IMR-90 (cell line): ENCODE measurements around the gene TRDMT1. TPM values are rescaled to one million over a fixed set of nuclear protein-coding genes. Genes with fewer than 3 reads are reported as not detected.

ENCODE experiments used
- ATAC-seq: fragments of 200-7000 bp; cut with Tn5 transposase; 2 replicates; pipeline ENCODE4 v1.9.1; 2020; ENCODE audit warnings: low read depth, mild to moderate bottlenecking, moderate library complexity
- BruUV-seq: library from RNA; stranded (reverse); fragments of 400-500 nt; replicated peaks from 2 replicates; lab custom pipeline; 2021; lab: Mats Ljungman, UMichigan
- CTCF ChIA-PET: fragments of 300-600 bp; formaldehyde crosslinking; extraction: SDS; loops from one replicate; lab custom pipeline; 2021; ENCODE audit warnings: antibody characterized with exemption; lab: Yijun Ruan, JAX
- POLR2A ChIA-PET: fragments of 300-600 bp; sonication (Branson Sonifier 250); formaldehyde crosslinking; loops from one replicate; lab custom pipeline; 2022; ENCODE audit warnings: antibody characterized with exemption; ENCODE audit not compliant: unreplicated experiment; lab: Charles Lee
- DNase-seq: peaks from one replicate; pipeline ENCODE4 v3.0.0; 2013
- H2AFZ ChIP-seq: replicated peaks from 2 replicates; pipeline ENCODE3; 2013; ENCODE audit warnings: low read length, mild to moderate bottlenecking; ENCODE audit not compliant: poor library complexity
- H2AK5ac ChIP-seq: 2 replicates; pipeline ENCODE4 v1.6.1; 2013; ENCODE audit warnings: low read depth, low read length, inconsistent platforms
- H2AK9ac ChIP-seq: replicated peaks from 2 replicates; pipeline ENCODE3; 2013; ENCODE audit warnings: mild to moderate bottlenecking, low read depth, low read length, moderate library complexity; ENCODE audit not compliant: poor library complexity
- H2BK120ac ChIP-seq: 2 replicates; pipeline ENCODE4 v1.6.1; 2013; ENCODE audit warnings: low read depth, low read length, inconsistent platforms
- H2BK15ac ChIP-seq: 3 replicates; pipeline ENCODE4 v1.6.1; 2013; ENCODE audit warnings: low read depth, low read length, inconsistent platforms
- H2BK20ac ChIP-seq: 2 replicates; pipeline ENCODE4 v1.6.1; 2013; ENCODE audit warnings: low read depth, mild to moderate bottlenecking, inconsistent platforms, low read length, moderate library complexity
- H2BK5ac ChIP-seq: 2 replicates; pipeline ENCODE4 v1.6.1; 2013; ENCODE audit warnings: mild to moderate bottlenecking, low read depth, low read length, inconsistent platforms; ENCODE audit not compliant: poor library complexity, severe bottlenecking
- H3K14ac ChIP-seq: replicated peaks from 2 replicates; pipeline ENCODE4 v1.6.1; 2013; ENCODE audit warnings: low read depth, low read length, inconsistent platforms
- H3K18ac ChIP-seq: 2 replicates; pipeline ENCODE4 v1.6.1; 2013; ENCODE audit warnings: low read depth, low read length, control low read depth
- H3K23ac ChIP-seq: 2 replicates; pipeline ENCODE4 v1.6.1; 2013; ENCODE audit warnings: low read depth, low read length, inconsistent platforms
- H3K27ac ChIP-seq: 2 replicates; pipeline ENCODE4 v1.5.1; 2013; ENCODE audit warnings: mild to moderate bottlenecking, control low read depth, low read length; ENCODE audit not compliant: insufficient read depth
- H3K27me3 ChIP-seq: 2 replicates; pipeline ENCODE4 v1.6.1; 2013; ENCODE audit warnings: low read length; ENCODE audit not compliant: control insufficient read depth, insufficient read depth
- H3K36me3 ChIP-seq: 2 replicates; pipeline ENCODE4 v1.6.1; 2013; ENCODE audit warnings: low read length, mixed read lengths; ENCODE audit not compliant: control insufficient read depth, insufficient read depth
- H3K4ac ChIP-seq: 2 replicates; pipeline ENCODE4 v1.6.1; 2013; ENCODE audit warnings: low read depth, low read length, inconsistent platforms
- H3K4me1 ChIP-seq: 2 replicates; pipeline ENCODE4 v1.6.1; 2013; ENCODE audit warnings: low read length, mixed read lengths; ENCODE audit not compliant: control insufficient read depth, insufficient read depth
- H3K4me2 ChIP-seq: 2 replicates; pipeline ENCODE4 v1.6.1; 2013; ENCODE audit warnings: low read depth, mild to moderate bottlenecking, control low read depth, low read length, moderate library complexity
- H3K4me3 ChIP-seq: 2 replicates; pipeline ENCODE4 v1.5.1; 2013; ENCODE audit warnings: low read depth, mild to moderate bottlenecking, control low read depth, low read length, moderate library complexity; ENCODE audit not compliant: insufficient read depth
- H3K56ac ChIP-seq: 2 replicates; pipeline ENCODE4 v1.6.1; 2013; ENCODE audit warnings: low read length, inconsistent platforms; ENCODE audit not compliant: insufficient read depth; ENCODE audit errors: extremely low read depth
- H3K79me1 ChIP-seq, 2 experiments: 2 replicates each; pipeline ENCODE4 v1.6.1; 2013; ENCODE audit warnings: low read length in 2 of 2, inconsistent platforms in 1 of 2, low read depth in 1 of 2
- H3K9ac ChIP-seq: 2 replicates; pipeline ENCODE4 v1.6.1; 2013; ENCODE audit warnings: low read depth, low read length, control low read depth
- H3K9me1 ChIP-seq: 2 replicates; pipeline ENCODE4 v1.6.1; 2013; ENCODE audit warnings: low read length, inconsistent platforms; ENCODE audit not compliant: insufficient read depth
- H3K9me3 ChIP-seq: 2 replicates; pipeline ENCODE4 v1.6.1; 2013; ENCODE audit warnings: low read length; ENCODE audit not compliant: control insufficient read depth, insufficient read depth
- H4K20me1 ChIP-seq: 2 replicates; pipeline ENCODE4 v1.6.1; 2013; ENCODE audit warnings: low read length, inconsistent platforms; ENCODE audit not compliant: insufficient read depth
- H4K5ac ChIP-seq: 2 replicates; pipeline ENCODE4 v1.6.1; 2013; ENCODE audit warnings: mild to moderate bottlenecking, low read depth, low read length, control low read depth
- H4K8ac ChIP-seq, 2 experiments: 2 replicates each; pipeline ENCODE4 v1.6.1; 2013; ENCODE audit warnings: low read depth in 2 of 2, low read length in 2 of 2, control low read depth in 1 of 2, inconsistent platforms in 1 of 2
- H4K91ac ChIP-seq: 2 replicates; pipeline ENCODE4 v1.6.1; 2013; ENCODE audit warnings: low read depth, low read length, inconsistent platforms; ENCODE audit not compliant: insufficient read depth
- CEBPB ChIP-seq: IDR thresholded peaks from 2 replicates; pipeline ENCODE4 v1.6.1; 2012; ENCODE audit warnings: low read depth, low read length, improper control_type of control experiment
- MAZ ChIP-seq: IDR thresholded peaks from 2 replicates; pipeline ENCODE4 v1.6.1; 2012; ENCODE audit warnings: low read depth, mild to moderate bottlenecking, low read length, improper control_type of control experiment, moderate library complexity, borderline replicate concordance
- NFE2L2 ChIP-seq: fragments of 150-350 bp; IDR thresholded peaks from 2 replicates; pipeline ENCODE4 v1.6.1; 2016; ENCODE audit warnings: low read depth, mild to moderate bottlenecking, low read length
- POLR2A ChIP-seq: IDR thresholded peaks from 2 replicates; pipeline ENCODE4 v1.6.1; 2012; ENCODE audit warnings: mild to moderate bottlenecking, low read depth, low read length
- RFX5 ChIP-seq: IDR thresholded peaks from 2 replicates; pipeline ENCODE4 v1.8.0; 2012; ENCODE audit warnings: low read depth, mild to moderate bottlenecking, low read length, moderate library complexity
- SMC3 ChIP-seq: fragments of 150-350 bp; IDR thresholded peaks from 2 replicates; pipeline ENCODE4 v1.6.1; 2016; ENCODE audit warnings: low read depth, mild to moderate bottlenecking, antibody characterized with exemption, low read length, moderate library complexity
- USF2 ChIP-seq: fragments of 150-350 bp; IDR thresholded peaks from 2 replicates; pipeline ENCODE4 v1.6.1; 2017; ENCODE audit warnings: mild to moderate bottlenecking, antibody characterized with exemption, low read length, low read depth
- dilution Hi-C: fragments of 300-500 bp; cut with HindIII; formaldehyde crosslinking; loops from one replicate; pipeline ENCODE4 v1.14.3; 2018; ENCODE audit warnings: low sequenced_read_pairs; ENCODE audit not compliant: unreplicated experiment
- in situ Hi-C: fragments of 300-500 bp; cut with MboI; formaldehyde crosslinking; loops from 3 replicates; pipeline ENCODE4 v1.14.3; 2019; ENCODE audit warnings: low sequenced_read_pairs, inconsistent platforms, mixed read lengths
- intact Hi-C: fragments of 100-400 bp; cut with micrococcal nuclease; formaldehyde crosslinking; loops from 2 replicates; pipeline ENCODE4 v1.10.0; 2022
- polyA plus RNA-seq, 3 experiments: library from polyadenylated mRNA; depleted of rRNA; stranded (reverse); fragments of >200 nt; gene quantifications; 2 replicates each; pipeline ENCODE4 v1.2.3, GENCODE V29; 2012; ENCODE audit warnings: low replicate concordance in 1 of 3
- total RNA-seq: library from RNA; depleted of rRNA; stranded (reverse); fragments of >200 nt; gene quantifications from 2 replicates; pipeline ENCODE4 v1.2.3, GENCODE V29; 2012

The TRDMT1 gene
- total and polyA plus RNA-seq, 2 of the 4 experiments (the other 2 are of a cell fraction) = 2.1 to 4.7 TPM

GRCh38 chr10:17134737-17135260 is 66.7 kb downstream of the TRDMT1 start:
- intact Hi-C loops (no loop called here), dilution Hi-C loops (no loop called here), in situ Hi-C loops (no loop called here)
- Histone ChIP-seq H4K91ac (no peak overlapping the region), H3K56ac (no peak overlapping the region), H2BK15ac (no peak overlapping the region), H2BK20ac (no peak overlapping the region), H2BK120ac (no peak overlapping the region), H3K4me3 (no peak overlapping the region), H3K27ac (no peak overlapping the region), H2AK5ac (no peak overlapping the region), H3K27me3 (no peaks in the 10 kb centered on the region), H4K20me1 (no peaks in the 10 kb centered on the region), H3K23ac (no peak overlapping the region), H3K4me1 (no peaks in the 10 kb centered on the region), H3K79me1 (no peaks in the 10 kb centered on the region), H2AK9ac (no peak overlapping the region), H3K9me3 (no peaks in the 10 kb centered on the region), H3K9ac (no peak overlapping the region), H3K4ac (no peak overlapping the region), H4K8ac (no peak overlapping the region), H2BK5ac (no peak overlapping the region), H4K5ac (no peak overlapping the region), H3K36me3 (no peaks in the 10 kb centered on the region), H3K18ac (no peak overlapping the region), H3K9me1 (no peaks in the 10 kb centered on the region; the same call in 1 of the 2 replicates), H2AFZ (no peak overlapping the region), H3K14ac (no peak overlapping the region; the same call in 1 of the 2 replicates), H3K4me2 (no peak overlapping the region)
- ChIA-PET POLR2A (no interaction called here), CTCF (interaction anchor here (0.6 to 0.7 kb wide), 2 partner anchors 10 to 45 kb away, joined by 4 to 7 read pairs; no protein-coding TSS in a partner anchor)
- TF ChIP-seq RFX5 (no peak), NFE2L2 (no peak), SMC3 (no peak), POLR2A (no peak), MAZ (no peak), USF2 (no peak), CEBPB (no peak)
- ATAC-seq (no peak; the same call in 1 of the 2 replicates), DNase-seq (no peak)
- BruUV-seq = no TSS peak
